PC-9 (cell line): Measurements from ENCODE around the gene CNGA3. TPM values are rescaled to one million over a fixed set of nuclear protein-coding genes. Genes with fewer than 3 reads are reported as not detected.

Experiments
- BruUV-seq: library from RNA; stranded (reverse); fragments of 400-500 nt; replicated peaks from 2 replicates; lab custom pipeline; 2021; lab: Mats Ljungman, UMichigan
- CTCF ChIA-PET: fragments of 300-600 bp; sonication (Branson Sonifier 250); formaldehyde crosslinking; loops from one replicate; lab custom pipeline; 2022; ENCODE audit warnings: antibody characterized with exemption; lab: Charles Lee
- POLR2A ChIA-PET: fragments of 300-600 bp; sonication (Branson Sonifier 250); formaldehyde crosslinking; loops from one replicate; lab custom pipeline; 2022; ENCODE audit warnings: antibody characterized with exemption; ENCODE audit not compliant: unreplicated experiment; lab: Charles Lee
- DNase-seq, 2 experiments: peaks; one replicate each; pipeline versions ENCODE4 v3.0.0 to v3.0.0-alpha.2; 2015 to 2022; ENCODE audit warnings: mixed read lengths in 1 of 2
- H2AFZ ChIP-seq: fragments of 200-600 bp; sonication (generic); 2 replicates; pipeline ENCODE4 v1.8.1; 2017; ENCODE audit warnings: antibody characterized with exemption
- H3F3A ChIP-seq: fragments of 200-600 bp; sonication (generic); 2 replicates; pipeline ENCODE4 v1.8.1; 2017; ENCODE audit warnings: antibody characterized with exemption, mild to moderate bottlenecking, low read depth; ENCODE audit not compliant: insufficient read depth
- H3K27ac ChIP-seq: fragments of 200-600 bp; sonication (generic); 2 replicates; pipeline ENCODE4 v1.6.1; 2016; ENCODE audit warnings: mixed run types
- H3K27me3 ChIP-seq: fragments of 200-600 bp; sonication (generic); 2 replicates; pipeline ENCODE4 v1.6.1; 2016; ENCODE audit warnings: low read depth, mixed run types; ENCODE audit not compliant: insufficient read depth
- H3K36me3 ChIP-seq: fragments of 200-600 bp; sonication (generic); 2 replicates; pipeline ENCODE4 v1.6.1; 2016; ENCODE audit warnings: low read depth, mixed run types
- H3K4me1 ChIP-seq: fragments of 200-600 bp; sonication (generic); replicated peaks from 2 replicates; pipeline ENCODE4 v1.6.1; 2016; ENCODE audit warnings: mixed run types; ENCODE audit not compliant: insufficient read depth
- H3K4me2 ChIP-seq: fragments of 200-600 bp; sonication (generic); 2 replicates; pipeline ENCODE4 v1.6.1; 2017; ENCODE audit warnings: mixed run types
- H3K4me3 ChIP-seq: fragments of 200-600 bp; sonication (generic); 2 replicates; pipeline ENCODE4 v1.6.1; 2016; ENCODE audit warnings: mixed run types
- H3K79me2 ChIP-seq: fragments of 200-600 bp; sonication (generic); 2 replicates; pipeline ENCODE4 v1.6.1; 2017; ENCODE audit warnings: low read depth, mixed run types
- H3K9me2 ChIP-seq: fragments of 200-600 bp; sonication (generic); 2 replicates; pipeline ENCODE4 v1.8.1; 2017; ENCODE audit warnings: mild to moderate bottlenecking; ENCODE audit not compliant: insufficient read depth
- H3K9me3 ChIP-seq: fragments of 200-600 bp; sonication (generic); 2 replicates; pipeline ENCODE4 v1.8.1; 2016; ENCODE audit warnings: low read depth; ENCODE audit not compliant: insufficient read depth
- H4K20me1 ChIP-seq: fragments of 200-600 bp; sonication (generic); 2 replicates; pipeline ENCODE4 v1.8.1; 2017; ENCODE audit not compliant: insufficient read depth
- CTCF ChIP-seq: fragments of 200-600 bp; sonication (generic); conservative IDR thresholded peaks from 2 replicates; pipeline ENCODE4 v1.6.1; 2017; ENCODE audit warnings: mixed run types, antibody characterized with exemption, mild to moderate bottlenecking, moderate library complexity
- EZH2 ChIP-seq: fragments of 200-600 bp; sonication (generic); IDR thresholded peaks from 2 replicates; pipeline ENCODE4 v1.8.0; 2017; ENCODE audit warnings: antibody characterized with exemption, low read depth
- intact Hi-C: fragments of 100-400 bp; cut with micrococcal nuclease; formaldehyde crosslinking; loops from one replicate; pipeline ENCODE4 v1.10.0; 2022; ENCODE audit not compliant: unreplicated experiment
- total RNA-seq: library from RNA; stranded (reverse); gene quantifications from 2 replicates; pipeline ENCODE4 v1.2.3, GENCODE V29; 2021

CNGA3 gene
- total RNA-seq, 1 experiment from 2014 or later = not detected

GRCh38 chr2:98334439-98335078 lies 11.7 kb upstream of the CNGA3 start:
- Histone ChIP-seq H3K4me1 (peaks cover 11% of the 10 kb centered on the region), H3K36me3 (no peaks in the 10 kb centered on the region), H3K9me3 (peaks cover 3% of the 10 kb centered on the region; the same call in 1 of the 2 replicates), H3F3A (no peaks in the 10 kb centered on the region), H2AFZ (peak overlapping the region; percentile 2; the same call in 1 of the 2 replicates), H3K79me2 (no peaks in the 10 kb centered on the region), H3K4me2 (peak overlapping the region; percentile 23; the same call in 1 of the 2 replicates), H3K4me3 (no peak overlapping the region), H3K9me2 (no peaks in the 10 kb centered on the region), H4K20me1 (no peaks in the 10 kb centered on the region), H3K27ac (no peak overlapping the region), H3K27me3 (no peaks in the 10 kb centered on the region)
- DNase-seq = peak in 1 of 2 experiments; percentile 59
- ChIA-PET POLR2A (no interaction called here), CTCF (no interaction called here)
- intact Hi-C loops = no loop called here
- TF ChIP-seq CTCF (no peak), EZH2 (no peak)
- BruUV-seq = no TSS peak

GRCh38 chr2:98335271-98335670 lies 11.0 kb upstream of the CNGA3 start:
- CTCF ChIA-PET = no interaction called here
- peak in 1 of 2 experiments; percentile 15 for DNase-seq
- BruUV-seq = no TSS peak
- TF ChIP-seq EZH2 (no peak), CTCF (no peak)
- no peak overlapping the region for H3K27ac ChIP-seq
- H3K79me2 ChIP-seq = no peaks in the 10 kb centered on the region
- no peak overlapping the region for H2AFZ ChIP-seq
- POLR2A ChIA-PET = no interaction called here
- H3K9me2 ChIP-seq = no peaks in the 10 kb centered on the region
- no peaks in the 10 kb centered on the region for H4K20me1 ChIP-seq
- H3K9me3 ChIP-seq = peaks cover 3% of the 10 kb centered on the region; the same call in 1 of the 2 replicates
- intact Hi-C loops = no loop called here
- no peak overlapping the region for H3K4me3 ChIP-seq
- no peaks in the 10 kb centered on the region for H3K36me3 ChIP-seq
- H3F3A ChIP-seq = no peaks in the 10 kb centered on the region
- H3K4me2 ChIP-seq = no peak overlapping the region
- H3K27me3 ChIP-seq = no peaks in the 10 kb centered on the region
- peaks cover 11% of the 10 kb centered on the region for H3K4me1 ChIP-seq

- DNase-seq = peak in 1 of 2 experiments; percentile 16
These were observed 5.0 kb upstream of the CNGA3 start for GRCh38 chr2:98341241-98341640.

More at GRCh38 chr2:98341241-98341640, 5.0 kb upstream of the CNGA3 start:
- Histone ChIP-seq H3F3A (no peaks in the 10 kb centered on the region), H3K36me3 (no peaks in the 10 kb centered on the region), H3K4me2 (no peak overlapping the region), H3K4me3 (no peak overlapping the region), H2AFZ (no peak overlapping the region), H4K20me1 (no peaks in the 10 kb centered on the region), H3K9me3 (peaks cover 3% of the 10 kb centered on the region), H3K79me2 (no peaks in the 10 kb centered on the region), H3K9me2 (no peaks in the 10 kb centered on the region), H3K27ac (no peak overlapping the region), H3K27me3 (peaks cover 36% of the 10 kb centered on the region), H3K4me1 (no peaks in the 10 kb centered on the region)
- CTCF ChIA-PET = no interaction called here
- BruUV-seq = no TSS peak
- TF ChIP-seq CTCF (no peak), EZH2 (no peak)
- POLR2A ChIA-PET = no interaction called here
- intact Hi-C loops = no loop called here
